GM18498 (cell line): ENCODE measurements around the gene AHNAK2.
A peak's percentile ranks its signal among the peaks of the same experiment; 100 is the strongest.
"Not testable (repeated sequence)": the region's sequence is repeated elsewhere in the genome, so short reads cannot be mapped to it uniquely, and the experiment has no call there.

Experiments
- ATAC-seq: cut with Tn5 transposase; IDR thresholded peaks from one replicate; pipeline ENCODE4 v1.9.1; 2021; ENCODE audit warnings: mild to moderate bottlenecking, moderate library complexity; ENCODE audit not compliant: unreplicated experiment

The AHNAK2 gene

DNA sequence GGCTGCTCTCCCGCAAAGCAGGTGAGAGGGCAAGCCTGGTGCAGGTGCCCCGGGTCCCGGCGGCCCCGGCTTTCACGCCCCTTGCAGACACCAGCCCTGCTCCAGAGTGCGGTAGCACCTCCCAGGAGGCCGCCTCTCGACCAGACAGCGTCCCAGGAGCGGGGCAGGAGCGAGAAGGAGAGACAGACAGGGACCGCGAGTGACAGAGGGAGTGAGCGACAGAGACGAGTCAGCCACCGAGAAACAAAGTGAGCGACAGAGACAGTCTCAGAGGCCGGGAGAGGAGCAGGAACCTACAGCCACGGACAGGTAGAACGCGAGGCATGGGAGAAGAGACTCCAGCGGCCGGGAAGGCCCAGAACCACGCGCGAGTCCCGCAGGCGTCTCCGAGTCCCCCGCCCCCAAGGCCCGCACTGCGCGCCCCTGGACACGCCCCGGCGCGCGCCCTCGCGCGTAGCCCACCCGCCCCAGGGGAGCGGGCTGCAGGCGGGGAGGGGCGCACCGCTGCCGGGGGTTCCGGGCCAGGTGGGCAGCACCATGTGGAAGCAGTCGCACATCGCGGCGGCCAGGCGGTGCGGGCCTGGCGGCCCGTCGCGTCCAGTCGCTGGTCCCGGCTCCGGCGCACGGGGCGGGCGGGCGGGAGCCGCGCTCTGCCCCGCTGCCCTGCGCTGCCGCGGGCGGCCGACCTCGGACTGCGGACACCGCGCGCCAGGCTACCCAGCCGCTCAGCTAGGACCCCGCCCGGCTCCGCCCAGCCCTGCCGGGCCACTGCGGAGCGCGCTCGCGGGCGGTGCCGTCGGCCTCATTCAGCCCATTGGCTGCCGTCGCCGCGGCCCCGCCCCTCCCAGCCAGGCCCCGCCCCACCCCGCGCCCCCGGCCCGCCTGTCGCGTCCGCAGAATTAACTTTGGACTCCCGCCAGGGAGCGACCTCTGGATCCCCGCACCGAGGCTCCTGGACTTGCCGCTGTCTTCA lies at the start of gene AHNAK2:
AHNAK2 (minus strand) TSS at position 694 of the 973 bp plus-strand sequence; CDS start at position 557, 137 bp downstream.
- no peak for ATAC-seq

DNA sequence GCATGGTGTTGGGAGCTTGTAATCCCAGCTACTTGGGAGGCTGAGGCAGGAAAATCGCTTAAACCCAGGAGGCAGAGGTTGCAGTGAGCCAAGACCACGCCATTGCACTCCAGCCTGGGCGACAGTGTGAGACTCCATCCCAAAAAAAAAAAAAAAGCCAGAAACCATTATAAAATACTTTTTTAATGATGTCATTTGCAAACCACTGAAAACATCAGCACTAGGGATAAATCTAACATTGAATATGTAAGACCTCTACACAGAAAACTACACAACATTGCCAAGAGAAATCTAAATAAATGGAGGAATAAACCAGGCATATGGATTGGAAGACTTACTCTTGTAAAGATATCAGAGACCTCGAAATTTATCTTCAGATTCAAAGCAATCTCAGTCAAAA lies 49.5 kb upstream of the AHNAK2 start:
- ATAC-seq, result not testable (repeated sequence)

DNA sequence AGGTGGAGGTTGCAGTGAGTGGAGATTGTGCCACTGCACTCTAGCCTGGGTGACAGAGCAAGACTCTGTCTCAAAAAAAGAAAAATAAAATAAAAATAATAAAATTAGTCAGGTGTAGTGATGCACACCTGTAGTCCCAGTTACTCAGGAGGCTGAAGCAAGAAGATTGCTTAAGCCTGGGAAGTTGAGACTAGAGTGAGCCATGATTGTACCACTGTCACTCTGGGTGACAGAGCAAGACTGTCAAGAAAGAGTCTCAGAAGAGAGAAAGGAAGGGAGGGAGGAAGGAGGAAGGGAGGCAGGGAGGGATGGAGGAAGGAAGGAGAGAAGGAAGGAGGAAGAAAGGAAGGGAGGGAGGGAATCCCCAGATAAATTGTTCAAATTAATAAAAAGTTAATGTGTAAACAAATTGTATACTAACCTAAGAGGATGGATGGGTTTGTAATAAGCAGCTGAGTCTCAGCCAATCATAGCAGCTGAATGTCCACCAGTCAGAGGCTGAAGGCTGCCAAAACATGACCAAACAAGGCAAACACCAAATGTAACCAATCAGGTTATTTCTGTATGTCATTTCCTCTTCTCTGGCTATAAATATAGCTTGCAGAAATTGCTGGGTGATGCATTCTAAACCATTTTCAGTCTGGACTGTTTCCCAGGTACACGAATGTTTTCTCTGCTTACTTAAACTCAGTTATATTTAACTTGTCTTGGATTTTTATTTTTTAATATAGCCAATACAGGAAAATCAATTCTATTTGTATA lies 48.8 kb upstream of the AHNAK2 start:
- ATAC-seq, result no peak

DNA sequence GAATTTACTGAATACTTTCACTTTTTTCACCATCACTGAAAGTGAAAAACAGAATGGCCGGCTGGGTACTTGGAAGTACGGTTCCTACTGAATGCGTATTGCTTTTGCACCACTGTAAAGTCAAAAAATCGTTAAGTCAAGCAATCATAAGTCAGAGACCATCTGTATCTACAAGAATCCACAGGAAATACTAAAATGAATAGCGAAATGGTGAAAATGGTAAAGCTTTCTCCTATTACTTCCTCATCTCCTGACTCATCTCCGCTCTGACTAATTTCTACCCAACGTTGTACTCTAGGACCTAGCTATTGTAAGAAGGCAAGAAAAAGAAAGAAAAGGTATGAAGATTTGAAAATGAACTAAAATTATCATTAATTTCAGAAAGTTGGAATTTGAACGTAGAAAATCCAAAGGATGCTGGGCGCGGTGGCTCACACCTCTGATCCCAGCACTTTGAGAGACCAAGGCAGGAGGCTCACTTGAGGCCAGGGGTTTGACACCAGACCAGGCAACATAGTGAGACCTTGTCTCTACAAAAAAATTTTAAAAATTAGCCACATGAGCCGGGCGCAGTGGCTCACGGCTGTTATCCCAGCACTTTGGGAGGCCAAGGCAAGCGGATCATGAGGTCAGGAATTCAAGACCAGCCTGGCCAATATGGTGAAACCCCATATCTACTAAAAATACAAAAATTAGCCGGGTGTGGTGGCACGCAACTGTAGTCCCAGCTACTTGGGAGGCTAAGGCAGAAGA lies 48.0 kb upstream of the AHNAK2 start:
- no peak for ATAC-seq

DNA sequence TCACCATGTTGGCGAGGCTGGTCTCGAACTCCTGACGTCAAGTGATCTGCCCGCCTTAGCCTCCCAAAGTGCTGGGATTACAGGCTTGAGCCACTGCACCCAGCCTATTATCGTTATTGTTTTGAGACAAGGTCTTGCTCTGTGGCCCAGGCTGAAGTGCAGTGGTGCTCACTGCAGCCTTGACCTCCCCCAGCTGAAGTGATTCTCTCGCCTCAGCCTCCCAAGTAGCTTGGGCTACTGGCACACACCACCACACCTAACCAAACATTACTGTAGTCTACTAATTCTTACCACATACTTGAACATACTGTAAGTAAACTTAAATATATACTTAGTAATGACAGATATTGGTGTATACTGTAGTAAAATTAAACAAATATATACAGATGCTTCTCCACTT lies 47.3 kb upstream of the AHNAK2 start:
- ATAC-seq, result no peak

DNA sequence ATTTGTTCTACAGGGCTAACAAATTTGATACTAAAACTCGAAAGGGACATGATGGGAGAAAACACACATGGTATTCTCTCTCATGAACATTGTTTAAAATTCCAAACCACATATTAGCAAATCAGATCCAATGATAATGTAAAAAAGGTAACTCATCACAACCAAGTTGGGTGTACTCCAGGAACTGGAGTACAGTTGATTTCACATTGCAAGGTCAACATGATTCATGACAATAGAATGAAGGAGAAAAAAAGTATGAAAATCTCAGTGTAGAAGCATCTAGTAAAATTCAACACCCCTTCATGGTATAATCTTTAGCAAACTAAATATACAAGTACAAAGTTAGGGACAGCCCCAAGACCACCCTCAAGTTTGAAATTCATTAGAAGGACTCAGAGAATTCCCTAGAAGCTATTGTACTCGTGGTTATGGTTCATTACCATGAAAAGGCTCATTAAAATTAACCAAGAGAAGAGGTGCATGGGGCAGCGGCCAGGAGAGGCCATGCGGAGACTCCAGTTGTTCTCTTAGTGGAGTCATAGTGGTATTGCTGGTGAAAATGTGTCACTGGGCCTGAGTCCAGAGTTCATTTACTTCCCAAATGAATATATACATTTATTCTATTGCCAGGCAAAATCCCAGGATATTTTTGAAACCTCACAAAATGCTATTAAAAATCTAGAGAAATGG lies 45.8 kb upstream of the AHNAK2 start:
- no peak for ATAC-seq

DNA sequence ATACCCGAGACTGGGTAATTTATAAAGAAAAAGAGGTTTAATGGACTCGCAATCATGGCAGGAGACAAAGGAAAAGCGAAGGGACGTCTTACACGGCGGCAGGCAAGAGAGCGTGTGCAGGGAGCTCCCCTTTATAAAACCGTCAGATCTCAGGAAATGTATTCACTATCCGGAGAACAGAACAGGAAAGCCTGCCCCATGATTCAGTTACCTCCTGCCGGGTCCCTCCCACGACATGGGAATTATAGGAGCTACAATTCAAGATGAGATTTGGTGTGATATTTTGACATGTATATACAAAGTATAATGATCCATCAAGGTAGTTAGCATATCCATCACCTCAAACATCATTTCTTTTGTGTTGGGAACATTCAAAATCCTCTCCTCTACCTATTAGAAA lies 45.0 kb upstream of the AHNAK2 start:
- no peak for ATAC-seq

DNA sequence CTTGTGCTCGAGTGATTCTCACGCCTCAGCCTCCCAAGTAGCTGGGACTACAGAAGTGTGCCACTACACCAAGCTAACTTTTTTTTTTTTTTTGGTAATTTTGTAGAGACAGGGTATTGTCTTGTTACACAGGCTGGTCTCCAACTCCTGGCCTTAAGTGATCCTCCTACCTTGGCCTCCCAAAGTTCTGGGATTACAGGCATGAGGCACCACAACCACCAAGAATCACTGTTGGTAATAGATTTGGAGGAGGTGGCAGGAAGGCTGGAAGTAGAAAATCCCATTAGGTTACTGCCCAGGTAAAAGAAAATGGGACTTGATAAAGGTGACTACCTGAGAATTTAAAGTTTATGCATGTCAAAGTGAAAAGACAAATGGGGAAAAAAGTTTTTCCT lies 44.1 kb upstream of the AHNAK2 start:
- no peak for ATAC-seq

DNA sequence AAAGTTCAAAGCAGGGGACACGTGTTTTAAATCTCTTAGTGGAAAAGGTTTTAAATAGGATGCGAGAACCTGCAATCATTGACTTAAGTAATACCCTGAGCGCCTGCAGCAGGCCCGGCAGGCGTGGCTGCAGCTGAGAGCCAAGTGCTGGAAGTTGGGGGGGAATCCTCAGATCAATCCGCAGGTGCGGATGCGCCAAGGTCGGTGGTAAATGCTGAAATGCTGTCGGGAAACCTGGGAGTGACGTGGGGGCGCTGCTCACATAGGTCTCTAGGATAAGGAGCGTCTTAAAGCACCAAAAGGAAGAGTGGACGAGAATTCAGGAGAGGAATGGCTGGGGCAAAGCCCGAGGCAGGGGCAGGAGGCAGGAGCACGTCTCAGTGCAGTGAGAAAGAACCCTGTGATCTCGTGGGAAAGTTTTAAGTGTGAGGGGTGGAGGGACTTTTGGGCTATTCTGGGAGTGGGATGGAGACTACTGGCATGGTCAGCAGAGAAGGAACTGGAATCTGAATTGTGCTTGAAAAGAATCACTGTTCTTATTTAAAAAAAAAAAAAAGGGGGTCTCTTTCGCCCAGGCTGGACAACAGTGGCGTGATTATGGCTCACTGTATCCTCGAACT lies 43.6 kb upstream of the AHNAK2 start:
- no peak for ATAC-seq

DNA sequence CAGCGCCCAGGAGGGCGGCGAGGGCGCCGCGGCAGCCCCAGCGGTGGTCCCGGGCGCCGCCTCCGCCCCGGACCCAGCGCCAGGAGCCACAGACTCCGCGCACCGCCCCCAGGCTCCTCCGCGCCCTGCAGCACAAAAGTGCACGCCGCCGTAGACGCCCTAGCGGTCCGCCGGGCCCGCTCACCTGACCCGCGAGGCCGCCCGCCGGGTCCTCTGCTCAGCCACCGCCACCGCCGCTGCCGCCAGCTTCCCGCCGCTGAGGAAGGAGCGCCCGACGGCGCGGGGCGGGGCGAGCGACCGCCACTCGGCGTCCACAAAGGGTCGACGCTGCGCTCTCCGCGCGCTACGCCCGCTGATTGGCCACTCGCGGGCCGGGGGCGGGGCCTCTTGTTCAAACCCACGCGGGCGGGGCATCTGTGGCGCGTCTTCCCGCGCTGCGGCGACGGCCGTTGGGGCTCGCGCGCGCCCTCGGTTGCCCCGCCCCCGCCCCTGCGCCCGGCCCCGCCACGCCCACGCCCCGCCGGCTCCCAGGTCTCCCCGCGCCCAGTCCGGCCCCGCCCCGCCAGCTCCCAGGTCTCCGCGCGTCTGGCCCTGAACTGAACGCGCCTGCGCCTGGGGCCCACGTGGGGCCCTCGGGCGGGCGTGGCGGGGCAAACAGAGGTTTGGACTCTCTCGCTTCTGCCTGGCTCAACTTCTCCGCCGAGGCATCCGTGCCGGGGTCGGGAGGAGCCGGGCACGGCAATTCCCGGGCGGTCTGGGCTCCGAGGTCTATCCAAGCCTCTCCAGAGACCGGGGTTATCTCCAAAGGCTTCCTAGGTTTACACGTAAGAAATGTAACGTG lies 42.9 kb upstream of the AHNAK2 start, which contains the start of gene CDCA4:
CDCA4 (minus strand) TSS at position 269 of the 841 bp plus-strand sequence. CDS start 9,154 bp downstream, outside the sequence.
- ATAC-seq, result peak; percentile 82

DNA sequence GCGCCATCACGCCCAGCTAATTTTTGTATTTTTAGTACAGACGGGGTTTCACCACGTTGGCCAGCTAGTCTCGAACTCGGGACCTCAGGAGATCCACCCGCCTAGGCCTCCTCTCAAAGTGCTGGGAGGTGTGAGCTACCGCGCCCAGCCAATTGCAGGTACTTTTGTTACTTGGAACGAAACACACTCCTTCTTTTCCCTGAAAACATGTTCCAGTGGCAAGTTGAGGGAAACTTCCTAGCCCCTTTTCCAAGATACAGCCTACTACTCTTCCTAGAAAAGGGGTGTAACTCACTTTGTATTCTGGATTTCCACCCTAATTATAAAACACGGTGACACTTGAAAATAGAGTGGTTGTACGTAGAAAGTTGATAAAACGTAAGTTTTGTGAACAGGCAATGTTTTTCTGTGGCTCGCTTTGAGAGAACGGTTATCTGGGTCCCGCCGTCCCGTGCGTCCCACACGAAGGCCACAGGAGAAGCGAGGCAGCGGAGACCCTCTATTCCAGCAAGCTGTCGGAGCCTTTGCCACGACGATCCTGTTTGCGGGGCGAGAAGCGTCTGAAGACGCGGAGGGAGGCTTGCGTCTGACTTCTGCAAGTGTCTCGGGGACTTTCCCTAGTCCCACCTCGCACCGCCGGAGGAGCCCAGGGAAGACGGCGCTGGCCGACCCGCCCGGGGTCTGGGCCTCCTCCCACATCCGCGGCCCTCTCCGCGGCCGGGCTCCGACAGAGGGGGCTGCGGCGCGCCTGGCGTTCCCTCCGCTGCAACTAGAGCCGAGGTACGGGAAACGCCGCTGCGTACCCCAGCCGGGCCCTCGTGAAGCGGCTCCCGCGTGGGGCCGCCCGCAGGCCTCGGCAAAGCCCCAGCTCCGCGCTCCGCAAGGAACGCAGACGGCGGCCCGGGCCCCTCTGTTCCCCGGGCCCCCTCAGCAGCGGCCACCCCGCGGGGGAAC lies 42.0 kb upstream of the AHNAK2 start:
- peak; percentile 27 for ATAC-seq

DNA sequence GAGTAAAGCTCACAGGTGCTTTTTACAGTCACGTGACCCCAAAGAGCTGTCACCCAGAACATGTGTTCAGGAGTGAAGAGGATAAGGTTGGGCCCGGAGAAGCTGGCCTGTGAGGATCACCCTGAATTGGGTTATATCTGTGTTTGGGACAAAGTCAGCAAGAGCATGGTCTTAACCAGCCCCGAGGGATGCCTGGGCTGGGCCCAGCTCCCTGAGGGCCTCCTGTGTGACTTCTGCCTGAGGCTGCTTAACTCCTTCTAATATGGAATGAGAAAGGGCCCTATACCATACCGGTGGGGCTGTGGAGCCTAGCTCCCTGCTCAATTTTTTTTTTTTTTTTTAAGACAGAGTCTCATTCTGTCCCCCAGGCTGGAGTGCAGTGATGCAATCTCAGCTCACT lies 40.2 kb upstream of the AHNAK2 start:
- ATAC-seq, result no peak

DNA sequence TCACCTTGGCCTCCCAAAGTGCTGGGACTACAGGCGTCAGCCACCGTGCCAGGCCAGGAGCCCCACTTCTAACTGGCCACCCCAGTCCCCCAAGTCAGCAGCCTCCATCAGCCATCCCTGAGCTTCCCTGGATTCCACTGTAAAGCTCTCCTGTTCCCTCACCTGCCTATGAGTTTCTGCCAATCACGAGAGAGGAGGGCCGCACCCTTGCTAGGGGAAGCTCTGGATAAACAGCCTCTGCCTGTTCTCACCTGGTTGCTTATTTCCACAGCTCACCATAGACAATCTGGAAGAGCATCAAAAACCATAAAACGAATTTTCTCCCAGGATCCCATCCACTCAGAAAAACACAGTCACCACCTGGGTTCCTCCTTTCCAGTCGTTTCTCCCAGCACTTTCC lies 37.7 kb upstream of the AHNAK2 start:
- no peak for ATAC-seq

DNA sequence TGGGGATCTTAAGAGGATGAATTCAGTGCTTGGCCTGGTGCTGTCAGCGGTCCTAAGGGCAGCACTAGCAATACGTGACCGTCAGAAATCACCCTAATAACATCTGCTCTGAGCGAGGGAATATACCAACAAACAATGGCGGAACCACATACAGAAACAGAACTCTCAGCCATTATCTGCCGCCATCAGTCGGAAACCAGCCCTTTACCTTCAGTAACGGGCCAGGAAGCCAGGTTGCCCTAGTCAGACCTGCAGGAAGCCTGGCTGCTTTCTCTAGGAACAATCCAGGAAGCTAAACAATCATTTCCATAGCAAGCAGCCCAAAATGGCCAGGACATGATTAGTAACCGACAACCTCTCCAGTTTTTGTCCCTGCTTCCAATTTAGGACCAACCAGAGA lies 37.1 kb upstream of the AHNAK2 start:
- no peak for ATAC-seq

DNA sequence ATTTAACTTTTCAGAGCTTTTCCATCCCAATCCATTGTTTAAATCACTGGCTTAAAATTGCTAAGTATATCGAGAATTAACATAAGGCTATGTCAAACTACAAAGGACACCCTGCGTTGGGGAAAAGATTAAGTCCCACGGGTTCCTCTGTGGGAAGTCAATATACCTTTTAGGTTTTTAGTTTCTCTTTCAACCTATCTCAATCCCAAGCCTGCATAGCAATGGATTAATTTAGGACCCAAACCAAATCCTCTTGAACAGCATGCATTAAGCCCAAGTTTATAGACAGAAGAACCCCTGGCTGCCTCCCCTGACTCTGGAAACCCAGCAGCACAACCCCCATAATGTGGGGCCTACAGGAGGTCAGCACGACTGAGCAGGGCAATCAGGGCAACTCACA lies 36.5 kb upstream of the AHNAK2 start:
- no peak for ATAC-seq

DNA sequence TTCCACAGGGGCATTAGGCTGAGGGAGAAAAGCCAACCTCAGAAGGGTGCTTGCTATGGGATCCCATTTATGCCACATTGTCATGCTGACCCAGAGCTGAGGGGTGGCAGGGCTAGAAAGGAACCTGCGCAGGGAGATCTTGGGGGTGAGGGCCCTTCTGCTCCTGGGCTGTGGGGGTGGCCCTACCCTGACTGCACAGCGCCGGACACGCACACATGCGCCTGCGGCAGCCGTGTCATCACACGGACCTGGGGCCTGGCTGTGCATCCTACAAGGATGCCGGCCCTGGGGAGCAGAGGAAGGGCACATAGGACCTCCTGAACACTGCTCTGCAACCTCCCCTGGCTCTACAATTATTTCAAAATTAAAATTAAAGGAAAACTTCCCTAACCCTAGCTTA lies 35.9 kb upstream of the AHNAK2 start:
- no peak for ATAC-seq

DNA sequence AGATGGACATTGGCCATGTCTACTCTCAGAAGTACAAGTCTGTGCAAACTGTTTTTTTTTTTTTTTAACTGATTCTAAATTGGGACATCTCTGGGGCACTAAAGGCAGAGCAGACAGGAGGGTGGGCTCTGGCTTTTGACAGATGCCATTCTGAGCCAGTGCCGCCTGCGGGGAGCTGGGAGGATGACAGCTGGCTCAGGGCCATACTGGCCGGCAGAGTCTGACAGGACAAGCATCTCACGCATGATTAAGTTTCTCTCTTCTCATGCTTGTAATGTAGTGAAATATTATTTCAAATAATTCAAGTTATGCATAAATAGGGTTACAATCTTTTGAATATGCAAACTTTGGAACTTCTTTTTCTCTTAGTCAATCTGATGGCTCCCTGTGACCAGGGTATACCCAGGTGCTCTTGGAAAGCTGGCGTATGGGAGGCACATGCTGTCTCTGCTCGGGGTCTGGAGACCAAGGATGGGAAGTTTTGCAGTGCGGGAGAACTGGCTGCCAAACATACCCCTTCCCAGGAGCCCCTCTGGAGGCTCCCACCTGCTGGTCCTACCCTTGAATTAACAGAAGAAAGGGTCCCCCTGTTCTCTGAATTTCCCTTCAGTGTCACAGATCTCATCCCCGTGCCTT lies 35.1 kb upstream of the AHNAK2 start:
- no peak for ATAC-seq
